OCI-LY7 (cell line): Measurements from ENCODE around the gene CD74. TPM values are rescaled to one million over a fixed set of nuclear protein-coding genes. Genes with fewer than 3 reads are reported as not detected.

Experiments used
- BruUV-seq: library from RNA; stranded (reverse); fragments of 400-500 nt; replicated peaks from 2 replicates; lab custom pipeline; 2021; lab: Mats Ljungman, UMichigan
- CTCF ChIA-PET: fragments of 300-600 bp; sonication (Branson Sonifier 250); formaldehyde crosslinking; loops from one replicate; lab custom pipeline; 2022; ENCODE audit warnings: antibody characterized with exemption; ENCODE audit not compliant: unreplicated experiment; lab: Charles Lee
- POLR2A ChIA-PET: fragments of 300-600 bp; sonication (Branson Sonifier 250); formaldehyde crosslinking; loops from one replicate; lab custom pipeline; 2022; ENCODE audit warnings: antibody characterized with exemption; lab: Charles Lee
- DNase-seq: peaks from one replicate; pipeline ENCODE4 v3.0.0-alpha.2; 2015; ENCODE audit warnings: low spot score
- H2AFZ ChIP-seq: fragments of 200-600 bp; sonication (generic), shearing (Covaris generic); 2 replicates; pipeline ENCODE4 v1.6.1; 2014; ENCODE audit warnings: mild to moderate bottlenecking, antibody characterized with exemption, low read length, moderate library complexity
- H3K27ac ChIP-seq: fragments of 200-600 bp; sonication (generic); 2 replicates; pipeline ENCODE4 v1.5.1; 2014; ENCODE audit warnings: mixed run types, low read depth, mild to moderate bottlenecking, moderate library complexity, low read length, inconsistent platforms; ENCODE audit not compliant: poor library complexity, severe bottlenecking
- H3K36me3 ChIP-seq: fragments of 200-600 bp; sonication (generic); 2 replicates; pipeline ENCODE4 v1.6.1; 2014; ENCODE audit warnings: mild to moderate bottlenecking, antibody characterized with exemption, low read length, moderate library complexity, mixed read lengths; ENCODE audit not compliant: insufficient read depth
- H3K4me1 ChIP-seq: fragments of 200-600 bp; sonication (generic); 2 replicates; pipeline ENCODE4 v1.5.1; 2014; ENCODE audit warnings: mild to moderate bottlenecking, low read length; ENCODE audit not compliant: insufficient read depth, poor library complexity, severe bottlenecking
- H3K4me2 ChIP-seq: fragments of 200-600 bp; sonication (generic); 2 replicates; pipeline ENCODE4 v1.6.1; 2014; ENCODE audit warnings: mild to moderate bottlenecking, low read length
- H3K4me3 ChIP-seq: fragments of 200-600 bp; sonication (generic); 2 replicates; pipeline ENCODE4 v1.5.1; 2014; ENCODE audit warnings: mild to moderate bottlenecking, low read depth, low read length; ENCODE audit not compliant: poor library complexity, severe bottlenecking
- H3K79me2 ChIP-seq: fragments of 200-600 bp; sonication (generic); 2 replicates; pipeline ENCODE4 v1.6.1; 2016; ENCODE audit warnings: low read depth, mild to moderate bottlenecking, low read length, moderate library complexity, mixed read lengths; ENCODE audit not compliant: insufficient read depth
- H3K9me2 ChIP-seq: fragments of 200-600 bp; sonication (generic); 2 replicates; pipeline ENCODE4 v1.6.1; 2016; ENCODE audit warnings: mild to moderate bottlenecking, low read length, mixed read lengths; ENCODE audit not compliant: insufficient read depth
- H3K9me3 ChIP-seq: fragments of 200-600 bp; sonication (generic); 2 replicates; pipeline ENCODE4 v1.6.1; 2014; ENCODE audit warnings: mild to moderate bottlenecking, mixed run types, low read length, mixed read lengths
- H4K20me1 ChIP-seq: fragments of 200-600 bp; sonication (generic); 2 replicates; pipeline ENCODE4 v1.6.1; 2014; ENCODE audit warnings: mild to moderate bottlenecking, antibody characterized with exemption, low read length, moderate library complexity, mixed read lengths; ENCODE audit not compliant: insufficient read depth
- EZH2phosphoT487 ChIP-seq: fragments of 200-600 bp; sonication (generic); IDR thresholded peaks from 2 replicates; pipeline ENCODE4 v1.6.1; 2018; ENCODE audit warnings: low read depth, borderline replicate concordance, mild to moderate bottlenecking, mixed run types, antibody characterized with exemption, low read length, moderate library complexity, mixed read lengths
- intact Hi-C: fragments of 100-400 bp; cut with micrococcal nuclease; formaldehyde crosslinking; loops from one replicate; pipeline ENCODE4 v1.10.0; 2022; ENCODE audit not compliant: unreplicated experiment
- total RNA-seq, 2 experiments: library from RNA; depleted of rRNA in 1 of 2; stranded (reverse); fragments of >200 nt in 1 of 2; shearing (Covaris generic) in 1 of 2; gene quantifications; 2 replicates each; pipeline ENCODE4 v1.2.3, GENCODE V29; 2014 to 2022
- TF ChIP-seq, protein P1 (sequence below): fragments of 200-600 bp; sonication (generic); conservative IDR thresholded peaks from 2 replicates; pipeline ENCODE4 v1.5.1; 2014; ENCODE audit warnings: mild to moderate bottlenecking, antibody characterized with exemption, low read length, moderate library complexity, mixed read lengths

The CD74 gene
- total RNA-seq, 2 experiments from 2014 or later, result 1,759 to 3,686 TPM

- BruUV-seq, result no TSS peak
- H3K4me1 ChIP-seq, result peaks cover 71% of the 10 kb centered on the region
- peaks cover 76% of the 10 kb centered on the region for H3K36me3 ChIP-seq
- H3K9me3 ChIP-seq, result no peaks in the 10 kb centered on the region
- ChIA-PET POLR2A (interaction anchor here (0.5 to 5.1 kb wide), 15 partner anchors 10 to 741 kb away, joined by 3 to 38 read pairs (median 6); partner anchors contain the start of genes RPS14 and TCOF1), CTCF (interaction anchor here (0.5 to 2.0 kb wide), 5 partner anchors 9 to 1523 kb away, joined by 3 to 7 read pairs (median 5); no protein-coding TSS in a partner anchor)
- peaks cover 29% of the 10 kb centered on the region for H4K20me1 ChIP-seq
- peaks cover 69% of the 10 kb centered on the region for H3K79me2 ChIP-seq
- TF ChIP-seq EZH2phosphoT487, result no peak
- TF ChIP-seq, protein P1, sequence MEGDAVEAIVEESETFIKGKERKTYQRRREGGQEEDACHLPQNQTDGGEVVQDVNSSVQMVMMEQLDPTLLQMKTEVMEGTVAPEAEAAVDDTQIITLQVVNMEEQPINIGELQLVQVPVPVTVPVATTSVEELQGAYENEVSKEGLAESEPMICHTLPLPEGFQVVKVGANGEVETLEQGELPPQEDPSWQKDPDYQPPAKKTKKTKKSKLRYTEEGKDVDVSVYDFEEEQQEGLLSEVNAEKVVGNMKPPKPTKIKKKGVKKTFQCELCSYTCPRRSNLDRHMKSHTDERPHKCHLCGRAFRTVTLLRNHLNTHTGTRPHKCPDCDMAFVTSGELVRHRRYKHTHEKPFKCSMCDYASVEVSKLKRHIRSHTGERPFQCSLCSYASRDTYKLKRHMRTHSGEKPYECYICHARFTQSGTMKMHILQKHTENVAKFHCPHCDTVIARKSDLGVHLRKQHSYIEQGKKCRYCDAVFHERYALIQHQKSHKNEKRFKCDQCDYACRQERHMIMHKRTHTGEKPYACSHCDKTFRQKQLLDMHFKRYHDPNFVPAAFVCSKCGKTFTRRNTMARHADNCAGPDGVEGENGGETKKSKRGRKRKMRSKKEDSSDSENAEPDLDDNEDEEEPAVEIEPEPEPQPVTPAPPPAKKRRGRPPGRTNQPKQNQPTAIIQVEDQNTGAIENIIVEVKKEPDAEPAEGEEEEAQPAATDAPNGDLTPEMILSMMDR, result no peak
- intact Hi-C loops, result loop anchor here (1.0 to 5.0 kb wide), 2 partner anchors 26 to 742 kb away; no protein-coding TSS in a partner anchor
- peak overlapping the region; percentile 97 for H3K27ac ChIP-seq
- H3K4me2 ChIP-seq, result peak overlapping the region; percentile 94
- no peak overlapping the region for H2AFZ ChIP-seq
- H3K4me3 ChIP-seq, result peak overlapping the region; percentile 99
- H3K9me2 ChIP-seq, result no peaks in the 10 kb centered on the region
- peak; percentile 84 for DNase-seq
Observed at GRCh38 chr5:150409638-150410523, 2.8 kb downstream of the CD74 start.

DNA sequence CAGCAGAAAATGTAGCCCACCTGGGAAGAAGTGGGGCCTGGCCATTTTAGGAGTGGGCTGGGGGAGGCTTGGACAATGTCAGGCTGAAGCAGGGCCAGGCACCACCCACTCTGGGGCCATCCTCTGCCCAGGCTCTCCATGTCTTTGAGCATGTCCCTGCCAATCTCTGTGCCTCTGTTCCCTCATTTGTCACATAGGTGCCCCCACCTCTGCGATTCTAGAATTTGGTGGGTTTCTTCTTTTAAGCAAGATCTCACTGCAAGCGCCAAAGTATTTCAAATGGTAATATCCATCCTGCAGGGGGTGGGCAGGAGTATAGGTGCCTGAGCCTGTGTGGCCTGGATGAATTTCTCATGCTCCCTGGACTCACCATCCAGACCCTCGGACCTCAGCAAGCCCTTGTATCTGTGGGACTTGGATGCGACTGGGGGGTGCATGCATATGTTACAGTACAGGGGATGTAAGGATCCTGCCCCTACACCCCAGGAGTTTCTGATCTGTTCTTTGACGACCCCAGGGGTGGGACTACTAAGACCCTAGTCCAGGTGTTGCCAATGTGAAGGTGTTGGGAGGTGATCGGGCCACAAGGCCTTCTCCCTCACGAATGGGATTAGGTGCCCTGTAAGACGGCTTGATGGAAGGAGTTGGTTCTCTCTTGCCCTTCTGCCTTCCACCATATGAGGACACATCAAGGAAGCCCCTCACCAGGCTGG, 4.3 kb downstream of the CD74 start:
- peaks cover 33% of the 10 kb centered on the region for H4K20me1 ChIP-seq
- H3K4me2 ChIP-seq, result peak overlapping the region; percentile 94
- H3K79me2 ChIP-seq, result peaks cover 69% of the 10 kb centered on the region
- peaks cover 90% of the 10 kb centered on the region for H3K36me3 ChIP-seq
- no TSS peak for BruUV-seq
- no peak overlapping the region for H2AFZ ChIP-seq
- no peaks in the 10 kb centered on the region for H3K9me2 ChIP-seq
- TF ChIP-seq EZH2phosphoT487, result no peak
- TF ChIP-seq, protein P1, result 0 out of 2 replicates have a peak, but pooled peaks have one; percentile 15
- peak overlapping the region; percentile 97 for H3K27ac ChIP-seq
- ChIA-PET CTCF (no interaction called here), POLR2A (no interaction called here)
- H3K9me3 ChIP-seq, result no peaks in the 10 kb centered on the region
- H3K4me1 ChIP-seq, result peaks cover 56% of the 10 kb centered on the region
- peak overlapping the region; percentile 99 for H3K4me3 ChIP-seq
- DNase-seq, result no peak
- intact Hi-C loops, result no loop called here
